Measurements from ENCODE around the gene ASPHD2.

- TF ChIP-seq POLR2A (IDR thresholded peaks at IDR 0.05), result no peak
- no peak for TF ChIP-seq CTCF (IDR thresholded peaks at IDR 0.05 in 8 of 11, conservative IDR thresholded peaks at IDR 0.05 in 3 of 11)
Observed at GRCh38 chr22:26446808-26447515, 17.9 kb downstream of the ASPHD2 start.
